Measurements from ENCODE around the gene KRTAP10-5. TPM values are rescaled to one million over a fixed set of nuclear protein-coding genes. Genes with fewer than 3 reads are reported as not detected.

Gene KRTAP10-5
- polyA plus RNA-seq, 1 donor = not detected

DNA sequence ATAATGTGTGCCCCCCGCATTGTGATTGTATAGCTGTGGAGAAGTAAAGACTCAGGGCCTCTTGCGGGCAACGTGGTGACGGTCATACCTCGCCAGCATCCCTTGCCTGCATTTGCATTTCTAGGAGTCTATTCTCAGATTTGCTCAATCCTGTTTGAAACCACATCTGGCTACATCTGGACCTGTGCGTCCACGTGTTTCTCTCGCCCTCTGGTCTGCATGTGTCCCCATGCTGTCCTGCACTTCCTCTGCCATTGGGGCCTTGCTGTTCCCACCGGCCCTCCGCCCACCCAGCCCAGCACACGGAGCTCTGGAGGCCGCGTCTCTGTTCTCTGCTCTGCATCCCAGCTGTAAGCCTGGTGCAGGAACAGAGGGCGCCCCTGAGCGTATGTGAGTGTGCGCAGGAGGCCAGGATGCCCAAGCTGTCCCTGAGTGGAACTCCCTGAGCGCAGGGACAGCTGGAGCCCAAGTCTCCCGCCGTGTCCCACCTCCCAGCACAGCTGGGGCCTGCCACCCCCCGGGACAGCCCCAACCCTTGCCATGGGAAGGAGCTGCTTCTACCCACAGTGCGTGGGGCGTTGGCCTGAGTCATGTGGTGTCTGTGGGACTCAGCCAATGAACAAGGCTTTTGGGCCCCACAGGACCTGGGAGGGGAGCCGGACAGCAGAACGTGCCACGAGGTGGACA is 30.7 kb downstream of the KRTAP10-5 start:
- no peak for DNase-seq

DNA sequence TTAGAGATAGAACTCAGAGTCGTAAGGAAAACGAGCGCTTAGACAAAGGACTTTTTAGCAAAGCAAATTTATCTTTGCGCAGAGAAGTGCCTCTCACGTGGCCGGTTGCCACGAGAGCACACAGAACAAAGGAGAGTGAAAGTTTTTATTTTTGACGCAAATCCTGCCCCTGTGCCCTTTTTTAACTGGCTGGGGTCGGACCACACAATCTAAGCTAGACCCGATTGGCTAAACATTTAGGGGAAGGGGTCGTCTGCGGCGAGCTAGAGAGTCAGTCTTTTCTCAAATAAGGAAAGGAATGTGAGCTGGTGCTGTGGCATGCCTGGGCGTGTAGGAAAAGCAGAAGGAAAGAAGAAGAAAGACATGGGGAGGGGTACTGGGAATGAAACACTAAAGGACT is 31.5 kb downstream of the KRTAP10-5 start:
- no peak for DNase-seq

GRCh38 chr21:44548381-44548780 is 32.0 kb downstream of the KRTAP10-5 start:
- DNase-seq = no peak

DNA sequence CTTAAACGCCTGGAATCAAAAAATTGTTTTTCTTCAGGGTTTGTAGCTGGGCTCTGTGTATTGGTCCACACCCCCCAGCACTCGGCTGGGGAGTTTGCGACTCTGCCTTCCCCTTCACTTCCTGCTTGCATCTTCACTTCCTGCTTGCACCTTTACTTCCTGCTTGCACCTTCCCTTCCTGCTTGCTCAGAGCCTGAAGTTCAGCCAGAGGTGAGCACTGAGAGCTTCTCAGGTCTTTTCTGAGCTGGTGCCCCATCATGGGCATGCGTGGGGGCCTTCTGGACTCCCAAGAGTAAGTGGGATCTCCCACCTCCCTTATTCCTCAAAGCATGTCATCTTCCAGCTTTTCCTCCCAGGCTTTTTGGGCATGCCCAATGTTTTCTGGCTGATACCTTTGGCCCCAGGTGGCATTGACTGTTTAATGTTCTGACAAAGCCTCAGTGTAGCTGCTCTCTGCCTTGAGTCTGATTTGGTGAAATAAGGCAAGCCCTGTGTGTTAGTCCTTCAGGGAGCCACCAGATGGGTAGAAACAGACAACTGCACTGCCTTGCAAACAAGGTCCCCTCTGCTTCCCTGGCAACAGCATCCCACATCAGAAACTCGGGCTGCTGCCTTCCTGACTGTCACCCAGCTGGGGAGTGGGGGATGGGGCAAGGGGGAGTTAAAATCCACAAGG is 32.6 kb downstream of the KRTAP10-5 start:
- DNase-seq = no peak

- DNase-seq = no peak
Observed at GRCh38 chr21:44544566-44544965, 35.8 kb downstream of the KRTAP10-5 start.

DNA sequence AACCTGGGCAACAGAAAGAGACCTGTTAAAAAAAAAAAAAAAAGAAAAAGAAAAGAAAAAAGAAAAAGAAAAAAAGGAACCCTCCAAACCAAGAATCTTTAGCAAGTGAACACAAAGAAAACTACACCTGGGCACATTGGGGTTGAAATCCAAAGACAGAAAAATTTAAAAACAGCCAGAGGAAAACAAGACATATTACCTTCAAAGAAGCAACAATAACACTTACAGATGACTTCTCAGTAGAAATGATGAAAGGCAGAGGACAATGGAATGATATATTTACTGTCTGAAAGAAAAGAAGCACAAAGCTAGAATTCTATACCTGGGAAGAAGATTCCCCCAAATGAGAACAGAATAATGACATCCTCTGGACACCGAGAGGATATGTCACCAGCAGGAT is 37.7 kb downstream of the KRTAP10-5 start:
- DNase-seq = no peak

DNA sequence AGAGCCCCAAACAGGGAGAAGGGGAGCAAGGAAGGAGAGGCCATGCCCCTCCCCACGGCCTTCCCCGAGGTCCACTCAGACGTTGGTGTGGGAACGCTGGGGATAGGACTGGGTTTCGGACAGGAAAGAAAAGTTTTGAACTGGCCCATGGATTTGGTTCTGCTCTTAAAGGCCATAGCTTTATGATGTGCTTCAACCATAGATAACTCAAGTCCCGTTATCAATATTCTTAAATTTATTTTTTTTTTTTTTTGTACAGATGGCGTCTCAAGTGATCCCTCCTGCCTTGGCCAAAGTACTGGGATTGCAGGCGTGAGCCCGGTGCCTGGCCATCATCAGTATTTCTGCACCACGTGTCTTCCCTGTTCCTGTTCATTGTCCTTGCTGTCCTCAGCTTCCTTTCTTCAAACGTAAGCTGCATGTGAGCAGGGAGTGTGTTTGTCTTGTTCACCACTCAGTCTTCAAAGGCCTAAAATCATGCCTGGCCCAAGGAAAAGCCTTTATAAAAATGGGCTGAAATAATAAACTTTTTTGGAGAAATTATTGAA is 39.6 kb downstream of the KRTAP10-5 start:
- no peak for DNase-seq

GRCh38 chr21:44539991-44540666 is 40.3 kb downstream of the KRTAP10-5 start, which contains the start of gene KRTAP10-1:
Gene KRTAP10-1, minus strand, starts transcription at chr21:44540195. Its CDS starts 45 bp downstream, at chr21:44540150.
- no peak for DNase-seq

DNA sequence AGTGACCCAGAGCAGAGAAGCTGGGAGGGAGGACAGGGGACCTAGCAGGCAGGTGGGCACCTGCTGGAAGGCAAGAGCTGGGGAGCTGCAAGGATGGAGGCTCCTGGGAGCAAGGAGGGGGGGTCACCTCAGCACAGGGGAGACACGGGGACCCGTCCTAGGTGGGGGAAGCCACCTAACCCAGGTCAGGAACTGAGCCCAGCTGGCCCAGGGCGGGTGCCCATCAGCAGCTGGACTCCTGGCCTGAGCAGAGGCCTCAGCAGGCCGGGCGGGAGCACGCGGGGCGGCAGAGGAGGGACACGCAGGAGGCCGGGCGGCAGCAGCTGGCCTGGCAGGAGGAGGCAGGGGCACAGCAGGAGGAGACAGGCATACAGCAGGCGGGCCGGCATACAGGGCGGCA is 41.4 kb downstream of the KRTAP10-5 start:
- no peak for DNase-seq

DNA sequence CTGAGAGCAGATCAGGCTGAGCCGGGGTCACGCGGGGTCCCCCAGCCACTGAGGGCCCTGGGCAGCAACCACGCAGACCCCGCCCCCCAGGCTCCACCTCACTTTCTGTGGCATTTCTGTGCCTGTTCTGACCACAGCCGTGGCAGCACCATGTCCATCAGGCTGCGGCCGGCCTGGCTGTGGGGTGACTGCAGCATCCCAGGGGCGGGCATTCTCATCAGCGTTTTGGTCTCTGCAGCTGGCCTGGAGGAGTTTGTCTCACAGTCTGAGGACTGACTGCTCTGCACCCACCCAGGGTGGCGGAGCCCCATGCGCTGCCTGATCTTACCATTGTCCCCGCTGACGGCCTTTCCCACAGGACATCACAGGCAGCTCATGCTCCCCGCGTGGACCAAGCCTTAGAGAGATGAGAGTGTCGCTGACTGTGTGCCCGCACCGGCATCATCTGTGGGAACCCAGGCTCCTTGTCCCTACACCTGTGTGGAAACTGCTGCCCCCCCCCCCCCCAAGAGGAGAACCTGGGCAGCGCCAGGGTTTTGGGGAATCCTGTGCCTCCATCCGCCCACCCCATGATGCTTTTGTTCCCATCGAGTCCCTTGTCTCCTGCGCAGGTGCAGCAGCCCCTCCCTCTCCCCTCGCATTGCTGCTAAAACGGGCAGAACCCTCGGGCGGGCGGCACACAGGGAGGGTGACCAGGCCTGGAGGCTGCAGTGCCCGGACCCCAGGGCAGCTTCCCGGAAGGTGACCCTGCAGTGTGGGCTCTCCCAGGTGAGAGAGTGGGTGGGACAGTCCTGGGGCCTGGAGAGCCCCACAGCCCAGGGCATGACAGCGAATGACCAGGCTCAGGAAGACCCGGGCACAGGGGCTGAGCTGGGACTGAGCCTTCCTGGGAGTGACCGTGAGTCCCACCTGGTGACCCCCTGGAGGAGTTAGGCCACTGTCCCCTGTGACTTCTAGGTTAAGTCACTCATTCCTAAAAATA is 42.2 kb downstream of the KRTAP10-5 start:
- no peak for DNase-seq

DNA sequence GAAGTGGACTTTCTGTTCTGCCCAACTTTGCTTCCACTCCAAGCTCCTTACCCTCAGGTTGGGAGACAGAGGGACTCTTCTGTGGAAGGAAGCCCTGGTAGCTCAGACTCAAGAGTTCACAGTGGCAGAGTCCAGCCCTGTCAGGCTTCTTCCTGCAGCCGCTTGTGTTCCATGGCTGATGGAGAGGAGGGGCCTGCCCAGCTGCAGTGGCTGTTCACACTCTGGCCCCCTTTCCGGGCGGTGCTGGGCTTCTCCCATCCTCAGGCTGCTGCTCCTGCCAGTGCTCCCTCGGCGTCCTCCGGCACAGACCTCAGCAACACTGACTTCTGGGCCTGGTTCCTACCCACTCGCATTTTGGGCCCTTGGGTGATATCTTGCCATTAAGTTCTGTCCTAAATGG is 44.4 kb downstream of the KRTAP10-5 start:
- DNase-seq = no peak

DNA sequence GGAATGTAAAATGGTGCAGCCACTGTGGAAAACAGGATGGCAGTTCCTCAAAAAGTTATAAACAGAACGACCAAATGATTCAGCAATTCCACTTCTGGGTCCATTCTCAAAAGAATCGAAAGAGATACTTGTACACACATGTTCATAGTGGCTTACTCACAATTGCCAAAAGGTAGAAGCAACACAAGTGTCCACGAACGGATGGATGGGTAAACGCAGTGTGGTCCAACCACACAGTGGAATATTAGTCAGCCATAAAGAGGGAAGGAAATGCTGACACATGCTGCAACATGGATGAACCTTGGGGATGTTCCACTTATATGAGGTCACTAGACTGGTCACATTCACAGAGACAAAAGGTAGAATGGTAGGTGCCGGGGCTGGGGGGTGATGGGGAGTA is 45.7 kb downstream of the KRTAP10-5 start:
- no peak for DNase-seq

- DNase-seq = no peak
Observed at GRCh38 chr21:44533891-44534627, 46.3 kb downstream of the KRTAP10-5 start.

- DNase-seq = no peak
Observed at GRCh38 chr21:44533121-44533890, 47.1 kb downstream of the KRTAP10-5 start.

DNA sequence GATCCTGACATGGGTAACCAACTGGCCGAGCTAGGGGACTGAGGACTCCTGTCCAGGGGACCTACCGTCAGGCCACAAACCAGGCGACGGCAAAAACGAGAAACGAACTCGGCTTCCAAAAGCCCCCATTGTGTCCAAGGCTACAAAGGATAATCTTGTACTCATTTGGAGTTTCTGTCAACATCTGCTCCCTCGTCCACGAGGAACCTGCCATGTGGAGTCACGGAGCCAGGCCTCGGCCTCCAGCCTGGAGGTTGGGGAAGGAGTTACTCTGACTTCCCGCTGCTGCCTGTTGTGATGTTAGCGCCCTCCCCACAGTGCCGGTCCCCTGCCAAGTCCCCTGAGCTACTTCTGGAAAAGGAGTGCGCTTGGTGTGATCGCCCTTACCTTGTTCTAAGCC is 47.7 kb downstream of the KRTAP10-5 start:
- no peak for DNase-seq

- no peak for DNase-seq
Observed at GRCh38 chr21:44531606-44532564, 48.5 kb downstream of the KRTAP10-5 start.

- no peak for DNase-seq
Observed at GRCh38 chr21:44530903-44531605, 49.4 kb downstream of the KRTAP10-5 start.

DNA sequence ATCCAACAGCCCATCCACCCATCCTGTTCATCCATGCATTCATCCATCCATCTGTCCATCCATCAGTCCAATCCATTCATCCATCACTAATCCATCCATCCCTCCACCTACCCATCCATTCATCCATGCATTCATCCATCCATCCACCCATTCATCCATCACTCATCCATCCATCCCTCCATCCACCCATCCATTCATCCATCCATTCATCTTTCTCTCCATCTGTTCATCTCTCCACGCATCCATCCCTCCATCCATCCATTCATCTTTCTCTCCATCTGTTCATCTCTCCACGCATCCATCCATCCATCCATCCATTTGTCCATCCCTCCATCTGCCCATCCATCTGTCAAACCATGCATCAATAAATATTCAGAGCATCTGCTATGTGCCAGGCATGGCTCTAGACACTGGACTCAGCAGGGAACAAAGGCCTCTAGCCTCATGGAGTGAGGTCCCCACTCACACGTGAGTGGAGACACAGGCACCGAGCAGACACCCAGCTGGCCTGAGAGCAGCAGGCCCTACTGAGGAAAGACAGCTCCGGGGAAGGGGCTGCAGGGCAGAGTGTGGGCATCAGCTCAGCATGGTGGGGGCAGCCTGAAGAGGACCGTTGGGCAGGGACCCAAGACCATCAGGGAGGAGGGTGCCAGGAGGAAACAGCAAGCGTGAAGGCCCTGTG is 50.0 kb downstream of the KRTAP10-5 start:
- DNase-seq = no peak

Data from hindlimb muscle (tissue), 1 donor.